ENCODE results near the gene PCDH17. TPM values are rescaled to one million over a fixed set of nuclear protein-coding genes. Genes with fewer than 3 reads are reported as not detected.

PCDH17 gene
- total and polyA plus RNA-seq, 9 of the 15 experiments (the other 6 are each of a cell fraction or from before 2014, with no cell fraction given) = not detected

GRCh38 chr13:57636816-57637215, 5.3 kb downstream of the PCDH17 start:
- intact Hi-C loops (cut with micrococcal nuclease) = no loop called here
- Histone ChIP-seq H3K4me1 (replicated peaks in 1 of 2; ENCODE audit: control insufficient read depth in 2 of 2, insufficient read depth in 2 of 2, low read length in 2 of 2) (no peaks in the 10 kb centered on the region), H3K27ac (ENCODE audit: extremely low read depth, low read depth, low read length) (no peak overlapping the region), H4K20me1 (replicated peaks; ENCODE audit: control insufficient read depth, insufficient read depth, low read length) (no peaks in the 10 kb centered on the region), H3K4me2 (ENCODE audit: insufficient read depth, low read length) (no peak overlapping the region), H3K27me3 (ENCODE audit: control insufficient read depth in 2 of 2, insufficient read depth in 2 of 2, low read length in 2 of 2) (no peaks in the 10 kb centered on the region), H3K4me3 (no peak overlapping the region), H3K36me3 (ENCODE audit: control insufficient read depth, insufficient read depth, low read length) (no peaks in the 10 kb centered on the region), H2AFZ (ENCODE audit: low read depth, low read length) (no peak overlapping the region), H3K9me1 (ENCODE audit: control insufficient read depth, insufficient read depth, low read length) (no peaks in the 10 kb centered on the region), H3K9me3 (replicated peaks; ENCODE audit: control insufficient read depth, insufficient read depth, low read depth, low read length) (0 out of 2 replicates have a peak, but pooled peaks cover 2% of the 10 kb centered on the region), H3K79me2 (ENCODE audit: control insufficient read depth, insufficient read depth, low read length) (no peaks in the 10 kb centered on the region), H3K9ac (ENCODE audit: insufficient read depth in 1 of 2, low read depth in 2 of 2, low read length in 2 of 2) (no peak overlapping the region)
- DNase-seq (ENCODE audit: extremely low read depth in 1 of 4, low spot score in 3 of 4) = no peak
- ChIA-PET POLR2A (no interaction called here), CTCF (ENCODE audit: low intra/inter-chr PET ratio) (no interaction called here)
- in situ Hi-C loops (cut with MboI) = no loop called here
- no peak for FAIRE-seq
- BruUV-seq (replicated peaks) = no TSS peak
- ATAC-seq = no peak
- 3% methylated on average over 2 of the region's 2 CpGs for WGBS (ENCODE audit: insufficient coverage, low coverage, missing lambda C conversion rate)
- no peak for TF ChIP-seq BRF1 (IDR thresholded peaks at IDR 0.05; ENCODE audit: borderline replicate concordance, extremely low read depth, insufficient read length)
- TF ChIP-seq PML (IDR thresholded peaks at IDR 0.05; ENCODE audit: low read length) = no peak
- TF ChIP-seq RFX5 (IDR thresholded peaks at IDR 0.05; ENCODE audit: low read depth, low read length) = no peak
- no peak for TF ChIP-seq TCFL5 (CRISPR knock-in tag; conservative IDR thresholded peaks at IDR 0.05)
- no peak for TF ChIP-seq GABPB1 (CRISPR knock-in tag; IDR thresholded peaks at IDR 0.05)
- no peak for TF ChIP-seq ZNF408 (CRISPR knock-in tag; IDR thresholded peaks at IDR 0.05; ENCODE audit: low read depth)
- TF ChIP-seq GATAD2B (IDR thresholded peaks at IDR 0.05; ENCODE audit: borderline replicate concordance) = no peak
- TF ChIP-seq ZNF239 (CRISPR knock-in tag; IDR thresholded peaks at IDR 0.05) = no peak
- TF ChIP-seq, protein P1, sequence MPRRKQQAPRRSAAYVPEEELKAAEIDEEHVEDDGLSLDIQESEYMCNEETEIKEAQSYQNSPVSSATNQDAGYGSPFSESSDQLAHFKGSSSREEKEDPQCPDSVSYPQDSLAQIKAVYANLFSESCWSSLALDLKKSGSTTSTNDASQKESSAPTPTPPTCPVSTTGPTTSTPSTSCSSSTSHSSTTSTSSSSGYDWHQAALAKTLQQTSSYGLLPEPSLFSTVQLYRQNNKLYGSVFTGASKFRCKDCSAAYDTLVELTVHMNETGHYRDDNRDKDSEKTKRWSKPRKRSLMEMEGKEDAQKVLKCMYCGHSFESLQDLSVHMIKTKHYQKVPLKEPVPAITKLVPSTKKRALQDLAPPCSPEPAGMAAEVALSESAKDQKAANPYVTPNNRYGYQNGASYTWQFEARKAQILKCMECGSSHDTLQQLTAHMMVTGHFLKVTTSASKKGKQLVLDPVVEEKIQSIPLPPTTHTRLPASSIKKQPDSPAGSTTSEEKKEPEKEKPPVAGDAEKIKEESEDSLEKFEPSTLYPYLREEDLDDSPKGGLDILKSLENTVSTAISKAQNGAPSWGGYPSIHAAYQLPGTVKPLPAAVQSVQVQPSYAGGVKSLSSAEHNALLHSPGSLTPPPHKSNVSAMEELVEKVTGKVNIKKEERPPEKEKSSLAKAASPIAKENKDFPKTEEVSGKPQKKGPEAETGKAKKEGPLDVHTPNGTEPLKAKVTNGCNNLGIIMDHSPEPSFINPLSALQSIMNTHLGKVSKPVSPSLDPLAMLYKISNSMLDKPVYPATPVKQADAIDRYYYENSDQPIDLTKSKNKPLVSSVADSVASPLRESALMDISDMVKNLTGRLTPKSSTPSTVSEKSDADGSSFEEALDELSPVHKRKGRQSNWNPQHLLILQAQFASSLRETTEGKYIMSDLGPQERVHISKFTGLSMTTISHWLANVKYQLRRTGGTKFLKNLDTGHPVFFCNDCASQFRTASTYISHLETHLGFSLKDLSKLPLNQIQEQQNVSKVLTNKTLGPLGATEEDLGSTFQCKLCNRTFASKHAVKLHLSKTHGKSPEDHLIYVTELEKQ (CRISPR knock-in tag; IDR thresholded peaks at IDR 0.05) = no peak
- TF ChIP-seq TCF7 (IDR thresholded peaks at IDR 0.05; ENCODE audit: borderline replicate concordance) = no peak
- no peak for TF ChIP-seq ZNF766 (CRISPR knock-in tag; conservative IDR thresholded peaks at IDR 0.05)
- TF ChIP-seq CEBPG (CRISPR knock-in tag; IDR thresholded peaks at IDR 0.05) = no peak
- TF ChIP-seq CEBPG (tag; conservative IDR thresholded peaks at IDR 0.05 in 1 of 2, IDR thresholded peaks at IDR 0.05 in 1 of 2) = no peak
- no peak for TF ChIP-seq SRSF9 (IDR thresholded peaks at IDR 0.05; ENCODE audit: borderline replicate concordance, low read depth, low read length)
- no peak for TF ChIP-seq POLR3G (IDR thresholded peaks at IDR 0.05; ENCODE audit: extremely low read depth, insufficient read length, insufficient replicate concordance)
- no peak for TF ChIP-seq SMARCE1 (IDR thresholded peaks at IDR 0.05)
- TF ChIP-seq THRB (CRISPR knock-in tag; conservative IDR thresholded peaks at IDR 0.05) = no peak
- TF ChIP-seq ZC3H4 (CRISPR knock-in tag; IDR thresholded peaks at IDR 0.05; ENCODE audit: borderline replicate concordance) = no peak
- no peak for TF ChIP-seq NCOA4 (IDR thresholded peaks at IDR 0.05; ENCODE audit: partially characterized antibody)
- no peak for TF ChIP-seq EP300 (IDR thresholded peaks at IDR 0.05; ENCODE audit: low read length)
